Endothelial cell of umbilical vein (primary cell): ENCODE measurements around the gene TMEM250.

Experiments used
- CTCF ChIP-seq, 2 donors: IDR thresholded peaks; 1 replicate in 1 of 2; 2 replicates in 1 of 2; pipeline ENCODE4 v1.5.1; 2011; ENCODE audit warnings: low read length in 2 of 2, mild to moderate bottlenecking in 2 of 2, moderate library complexity in 2 of 2, control low read depth in 1 of 2, inconsistent platforms in 1 of 2, low read depth in 1 of 2; ENCODE audit not compliant: insufficient read depth in 1 of 2; ENCODE audit errors: extremely low read depth in 1 of 2
- POLR2A ChIP-seq: IDR thresholded peaks from 2 replicates; pipeline ENCODE4 v1.6.1; 2012; ENCODE audit warnings: low read depth, mild to moderate bottlenecking, control low read depth, low read length
- POLR2AphosphoS5 ChIP-seq: IDR thresholded peaks from 2 replicates; pipeline ENCODE4 v1.6.1; 2012; ENCODE audit warnings: low read depth, mild to moderate bottlenecking, control low read depth, low read length, moderate library complexity; ENCODE audit not compliant: insufficient read depth

- TF ChIP-seq CTCF (IDR thresholded peaks at IDR 0.05; ENCODE audit: extremely low read depth in 1 of 2, insufficient read depth in 1 of 2, low read depth in 1 of 2, low read length in 2 of 2) (no peak), POLR2A (no peak), POLR2AphosphoS5 (no peak)
Measured at GRCh38 chr9:136135326-136136126, 16.9 kb upstream of the TMEM250 start.
